ENCODE data around the gene INIP. TPM values are rescaled to one million over a fixed set of nuclear protein-coding genes. Genes with fewer than 3 reads are reported as not detected.
A peak's percentile ranks its signal among the peaks of the same experiment; 100 is the strongest.

INIP gene
- total RNA-seq, 1 experiment from 2014 or later = 28.0 TPM

DNA sequence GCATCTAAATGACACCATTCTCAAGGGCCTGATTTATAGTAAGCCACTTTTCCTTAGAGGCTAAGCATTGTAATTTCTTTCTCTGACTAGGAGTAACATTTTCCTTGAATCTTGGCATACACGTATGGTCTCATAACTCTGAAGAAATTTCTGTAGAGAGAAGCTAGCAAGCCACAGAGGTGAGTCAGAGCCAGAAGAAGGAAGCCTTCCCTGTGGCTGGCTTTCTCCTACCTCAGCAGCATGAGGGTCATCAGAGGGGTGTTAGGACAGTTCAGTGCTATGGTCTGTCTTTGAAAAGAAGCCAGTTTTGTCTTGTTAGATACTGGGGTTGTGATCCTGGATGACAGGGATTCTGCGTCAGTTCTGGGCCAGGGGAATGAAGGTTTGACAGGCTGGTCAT lies 35.8 kb upstream of the INIP start:
- H4K20me1 ChIP-seq (ENCODE audit: insufficient read depth) = no peaks in the 10 kb centered on the region
- ChIA-PET POLR2A (ENCODE audit: unreplicated experiment) (interaction anchor here (0.5 to 0.6 kb wide), 7 partner anchors 9 to 641 kb away, joined by 3 to 9 read pairs (median 3); partner anchors contain the start of genes FKBP15, SLC31A1 and SLC31A2), CTCF (no interaction called here)
- TF ChIP-seq, protein P1, sequence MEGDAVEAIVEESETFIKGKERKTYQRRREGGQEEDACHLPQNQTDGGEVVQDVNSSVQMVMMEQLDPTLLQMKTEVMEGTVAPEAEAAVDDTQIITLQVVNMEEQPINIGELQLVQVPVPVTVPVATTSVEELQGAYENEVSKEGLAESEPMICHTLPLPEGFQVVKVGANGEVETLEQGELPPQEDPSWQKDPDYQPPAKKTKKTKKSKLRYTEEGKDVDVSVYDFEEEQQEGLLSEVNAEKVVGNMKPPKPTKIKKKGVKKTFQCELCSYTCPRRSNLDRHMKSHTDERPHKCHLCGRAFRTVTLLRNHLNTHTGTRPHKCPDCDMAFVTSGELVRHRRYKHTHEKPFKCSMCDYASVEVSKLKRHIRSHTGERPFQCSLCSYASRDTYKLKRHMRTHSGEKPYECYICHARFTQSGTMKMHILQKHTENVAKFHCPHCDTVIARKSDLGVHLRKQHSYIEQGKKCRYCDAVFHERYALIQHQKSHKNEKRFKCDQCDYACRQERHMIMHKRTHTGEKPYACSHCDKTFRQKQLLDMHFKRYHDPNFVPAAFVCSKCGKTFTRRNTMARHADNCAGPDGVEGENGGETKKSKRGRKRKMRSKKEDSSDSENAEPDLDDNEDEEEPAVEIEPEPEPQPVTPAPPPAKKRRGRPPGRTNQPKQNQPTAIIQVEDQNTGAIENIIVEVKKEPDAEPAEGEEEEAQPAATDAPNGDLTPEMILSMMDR (conservative IDR thresholded peaks at IDR 0.05) = no peak
- TF ChIP-seq EZH2 (IDR thresholded peaks at IDR 0.05; ENCODE audit: low read depth) = no peak
- H2AFZ ChIP-seq = no peak overlapping the region
- no peaks in the 10 kb centered on the region for H3K9me3 ChIP-seq (ENCODE audit: insufficient read depth, low read depth)
- peaks cover 62% of the 10 kb centered on the region for H3F3A ChIP-seq (ENCODE audit: insufficient read depth, low read depth)
- peak; percentile 61 to 86 for DNase-seq
- H3K4me3 ChIP-seq = no peak overlapping the region
- no TSS peak for BruUV-seq (replicated peaks)
- intact Hi-C loops (cut with micrococcal nuclease; ENCODE audit: unreplicated experiment) = loop anchor here (1.0 to 10.0 kb wide), 4 partner anchors 196 to 591 kb away; partner anchors contain the start of genes BSPRY, HSDL2 and WDR31
- no peaks in the 10 kb centered on the region for H3K27me3 ChIP-seq (ENCODE audit: insufficient read depth, low read depth)
- peak overlapping the region; percentile 95 for H3K4me2 ChIP-seq
- peaks cover 69% of the 10 kb centered on the region for H3K79me2 ChIP-seq (ENCODE audit: low read depth)
- peaks cover 78% of the 10 kb centered on the region for H3K4me1 ChIP-seq (replicated peaks; ENCODE audit: insufficient read depth)
- H3K9me2 ChIP-seq (ENCODE audit: insufficient read depth) = no peaks in the 10 kb centered on the region
- no peaks in the 10 kb centered on the region for H3K36me3 ChIP-seq (ENCODE audit: low read depth)
- peak overlapping the region; percentile 87 for H3K27ac ChIP-seq

DNA sequence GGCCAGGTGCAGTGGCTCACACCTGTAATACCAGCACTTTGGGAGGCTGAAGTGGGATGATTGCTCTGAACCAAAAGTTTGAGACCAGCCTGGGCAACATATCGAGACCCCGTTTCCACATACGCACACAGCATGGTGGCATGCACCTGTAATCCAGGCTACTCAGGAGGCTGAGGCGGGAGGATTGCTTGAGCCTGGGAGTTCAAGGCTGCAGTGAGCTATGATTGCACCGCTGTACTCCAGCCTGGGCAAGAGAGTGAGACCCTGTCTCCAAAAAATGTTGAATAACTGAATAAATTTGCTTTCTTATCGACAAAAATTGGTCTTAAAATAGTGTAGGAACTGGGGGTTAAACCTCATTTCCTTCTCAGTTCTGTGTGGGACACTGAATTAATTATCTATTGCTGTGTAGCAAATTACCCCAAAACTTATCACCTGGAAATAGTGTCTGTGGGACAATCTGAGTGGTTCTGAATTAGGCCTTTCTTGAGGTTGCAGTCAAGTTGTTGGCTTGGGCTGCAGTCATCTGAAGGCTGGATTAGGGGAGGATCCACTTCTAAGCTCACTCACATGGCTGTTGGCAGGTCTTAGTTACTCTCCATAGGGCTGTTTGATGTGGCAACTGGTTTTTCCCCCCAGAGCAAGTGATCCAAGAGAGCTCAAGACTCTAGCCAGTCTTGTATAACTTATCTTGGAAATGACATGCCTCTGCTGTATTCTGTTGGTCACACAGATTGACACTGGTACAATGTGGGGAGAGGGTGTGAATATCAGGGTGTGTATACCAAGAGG lies 34.6 kb upstream of the INIP start:
- Histone ChIP-seq H3K4me3 (0 out of 2 replicates have a peak overlapping the region, but pooled peaks have one; percentile 98), H3K9me2 (ENCODE audit: insufficient read depth) (no peaks in the 10 kb centered on the region), H3K4me1 (replicated peaks; ENCODE audit: insufficient read depth) (peaks cover 70% of the 10 kb centered on the region), H3F3A (ENCODE audit: insufficient read depth, low read depth) (peaks cover 58% of the 10 kb centered on the region), H3K4me2 (peak overlapping the region; percentile 95), H2AFZ (no peak overlapping the region), H3K9me3 (ENCODE audit: insufficient read depth, low read depth) (no peaks in the 10 kb centered on the region), H3K27ac (peak overlapping the region; percentile 87), H3K36me3 (ENCODE audit: low read depth) (no peaks in the 10 kb centered on the region), H4K20me1 (ENCODE audit: insufficient read depth) (no peaks in the 10 kb centered on the region), H3K79me2 (ENCODE audit: low read depth) (peaks cover 59% of the 10 kb centered on the region), H3K27me3 (ENCODE audit: insufficient read depth, low read depth) (no peaks in the 10 kb centered on the region)
- TF ChIP-seq, protein P1 (conservative IDR thresholded peaks at IDR 0.05) = no peak
- TF ChIP-seq EZH2 (IDR thresholded peaks at IDR 0.05; ENCODE audit: low read depth) = no peak
- intact Hi-C loops (cut with micrococcal nuclease; ENCODE audit: unreplicated experiment) = loop anchor here (5.0 to 10.0 kb wide), 3 partner anchors 195 to 592 kb away; partner anchors contain the start of genes BSPRY, HSDL2 and WDR31
- BruUV-seq (replicated peaks) = TSS peak; percentile 3
- DNase-seq = no peak
- ChIA-PET CTCF (no interaction called here), POLR2A (ENCODE audit: unreplicated experiment) (interaction anchor here (0.6 kb wide), 1 partner anchor 398 kb away, joined by 11 read pairs; the partner anchor contains the start of gene SLC31A2)

DNA sequence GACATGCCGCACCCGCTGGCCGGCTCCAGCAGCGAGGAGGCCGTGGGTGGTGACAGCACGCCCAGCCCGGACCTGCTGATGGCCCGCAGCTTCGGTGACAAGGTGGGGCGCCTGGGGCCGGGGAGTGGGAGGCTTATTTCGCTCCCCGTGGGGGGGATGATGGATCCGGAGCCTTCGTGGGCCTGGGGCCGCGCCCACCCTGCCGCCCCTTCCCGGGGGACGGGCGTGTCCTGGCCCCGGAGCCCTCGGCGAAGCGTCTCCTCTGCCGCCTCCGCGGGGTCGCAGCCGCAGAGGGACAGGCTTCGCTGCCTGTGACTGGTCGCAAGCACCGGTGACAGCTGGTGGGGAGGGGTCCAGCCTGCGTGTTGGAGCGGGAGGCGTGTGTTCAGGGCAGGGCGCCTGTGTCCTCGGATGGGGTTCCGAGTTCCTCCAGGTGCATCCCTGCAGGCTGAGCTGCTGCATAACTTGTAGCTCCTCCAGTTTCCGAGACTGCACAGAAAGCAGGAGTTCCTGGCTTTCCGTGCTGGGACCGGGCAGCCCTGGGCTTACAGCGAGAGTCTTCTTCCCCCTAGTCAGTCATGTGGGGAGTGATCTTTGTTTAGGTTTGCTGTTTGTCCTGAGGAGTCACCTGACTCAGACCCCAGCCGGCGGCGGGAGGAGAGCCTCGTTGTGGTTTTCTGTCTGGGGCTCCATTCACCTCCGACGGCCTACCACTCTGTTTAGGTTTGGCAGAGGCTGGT lies 33.3 kb upstream of the INIP start:
- DNase-seq = peak; percentile 68 to 69
- H2AFZ ChIP-seq = peak overlapping the region; percentile 90

More for the DNA sequence above, 33.3 kb upstream of the INIP start:
- H4K20me1 ChIP-seq (ENCODE audit: insufficient read depth) = no peaks in the 10 kb centered on the region
- peak overlapping the region; percentile 98 for H3K4me3 ChIP-seq
- H3K4me1 ChIP-seq (replicated peaks; ENCODE audit: insufficient read depth) = peaks cover 57% of the 10 kb centered on the region
- H3K4me2 ChIP-seq = peak overlapping the region; percentile 95
- H3K27me3 ChIP-seq (ENCODE audit: insufficient read depth, low read depth) = no peaks in the 10 kb centered on the region
- H3K9me2 ChIP-seq (ENCODE audit: insufficient read depth) = no peaks in the 10 kb centered on the region
- peak overlapping the region; percentile 47 for H3K27ac ChIP-seq
- BruUV-seq (replicated peaks) = no TSS peak
- CTCF ChIA-PET = interaction anchor here (0.6 to 0.7 kb wide), 3 partner anchors 62 to 438 kb away, joined by 5 to 10 read pairs (median 8); partner anchors contain the start of gene HSDL2
- peaks cover 47% of the 10 kb centered on the region for H3K79me2 ChIP-seq (ENCODE audit: low read depth)
- peaks cover 45% of the 10 kb centered on the region for H3F3A ChIP-seq (ENCODE audit: insufficient read depth, low read depth)
- TF ChIP-seq, protein P1 (conservative IDR thresholded peaks at IDR 0.05) = no peak
- TF ChIP-seq EZH2 (IDR thresholded peaks at IDR 0.05; ENCODE audit: low read depth) = no peak
- intact Hi-C loops (cut with micrococcal nuclease; ENCODE audit: unreplicated experiment) = loop anchor here (2.0 to 10.0 kb wide), 5 partner anchors 32 to 594 kb away; partner anchors contain the start of genes BSPRY, HSDL2, INIP and KIAA1958
- no peaks in the 10 kb centered on the region for H3K36me3 ChIP-seq (ENCODE audit: low read depth)
- H3K9me3 ChIP-seq (ENCODE audit: insufficient read depth, low read depth) = no peaks in the 10 kb centered on the region
- POLR2A ChIA-PET (ENCODE audit: unreplicated experiment) = interaction anchor here (0.6 kb wide), 1 partner anchor 644 kb away, joined by 3 read pairs; no protein-coding TSS in a partner anchor
